LHCN-M2 (cell line): Measurements from ENCODE around the gene ZDHHC11. TPM values are rescaled to one million over a fixed set of nuclear protein-coding genes. Genes with fewer than 3 reads are reported as not detected.
"Not testable (repeated sequence)": the region's sequence is repeated elsewhere in the genome, so short reads cannot be mapped to it uniquely, and the experiment has no call there.

Source experiments
- DNase-seq: peaks from one replicate; pipeline ENCODE4 v3.0.0-alpha.2; 2012; ENCODE audit warnings: low read depth
- total RNA-seq: library from RNA; depleted of rRNA; stranded (reverse); fragments of >200 nt; gene quantifications from 2 replicates; pipeline ENCODE4 v1.2.3, GENCODE V29; 2014; rRNA removed

Gene ZDHHC11
- total RNA-seq, 1 experiment from 2014 or later, result 0.17 TPM

DNA sequence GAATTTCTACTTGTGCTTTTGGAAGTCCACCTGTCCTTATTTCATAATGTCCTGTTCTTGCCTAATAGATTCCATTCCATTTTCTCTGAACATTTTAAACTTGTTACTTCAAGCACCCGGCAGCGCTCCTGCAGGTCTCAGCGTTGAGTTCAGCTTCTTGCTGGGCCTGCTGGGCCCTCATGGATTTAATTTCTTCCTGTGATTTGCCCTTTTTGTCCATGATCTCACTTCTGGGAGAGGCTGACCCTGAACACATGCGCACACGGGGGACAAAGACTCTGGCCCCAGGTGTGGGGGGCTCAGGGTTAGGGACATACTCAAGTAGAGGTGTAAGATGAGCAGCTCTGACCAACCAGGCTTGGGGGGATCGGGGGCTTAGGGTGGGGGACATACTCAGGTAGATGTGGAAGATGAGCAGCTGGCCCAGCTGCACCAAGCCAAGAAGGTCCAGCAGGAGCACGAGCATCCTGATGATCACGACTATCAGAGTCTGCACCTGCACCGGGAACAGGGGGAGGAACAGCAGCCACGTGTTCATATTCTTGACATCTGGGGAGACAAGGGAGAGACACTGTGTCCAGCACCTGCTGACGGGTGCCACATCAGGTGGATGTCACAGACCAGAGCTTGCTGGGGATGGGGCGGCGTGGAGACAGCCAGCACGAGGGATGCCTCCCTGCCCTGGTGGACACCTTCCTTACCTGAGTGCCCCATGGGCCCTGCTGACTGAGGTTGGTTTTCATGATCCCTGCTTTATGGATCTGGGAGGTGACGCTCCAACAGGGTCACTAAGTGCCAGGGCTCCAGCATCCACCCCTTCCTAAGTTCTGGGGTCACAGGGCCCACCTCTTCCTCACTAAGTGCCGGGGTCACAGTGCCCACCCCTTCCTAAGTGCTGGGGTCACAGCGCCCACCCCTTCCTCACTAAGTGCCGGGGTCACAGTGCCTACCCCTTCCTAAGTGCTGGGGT is 102.5 kb downstream of the ZDHHC11 start:
- not testable (repeated sequence) for DNase-seq

DNA sequence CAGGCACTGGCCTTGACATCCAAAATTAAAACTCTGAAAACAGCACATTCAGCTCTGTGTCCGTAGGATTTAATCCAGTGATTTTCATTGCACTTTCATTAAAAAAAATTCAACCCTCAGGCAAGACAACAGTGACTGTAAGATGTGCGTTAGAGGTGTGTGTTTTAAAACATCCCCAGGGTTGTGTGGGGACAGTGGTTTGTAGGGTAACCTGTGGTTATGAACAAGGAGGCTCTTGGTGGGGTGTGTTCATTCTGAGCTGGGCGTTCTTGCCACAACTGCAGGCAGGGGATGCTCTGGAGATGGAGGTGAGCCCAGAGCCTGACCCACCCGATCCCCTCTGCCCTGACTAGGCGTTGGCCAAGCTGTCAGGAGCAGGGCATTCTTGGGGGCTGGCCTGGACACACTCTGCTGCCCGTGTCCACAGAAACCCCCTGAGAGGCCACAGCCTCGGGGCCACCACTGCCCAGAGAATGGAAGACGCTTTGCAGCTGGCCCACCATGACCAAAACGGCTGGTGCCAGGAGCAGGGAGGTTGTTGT is 103.4 kb downstream of the ZDHHC11 start:
- DNase-seq, result not testable (repeated sequence)

- no peak for DNase-seq
These were observed 104.5 kb downstream of the ZDHHC11 start for GRCh38 chr5:746258-746761.

Other genes with a start within 250 kb of the ZDHHC11 start
- 8.0 and 10.5 TPM in 2 replicates for gene CEP72, start 238.6 kb downstream of the ZDHHC11 start, total RNA-seq
- gene TPPP, start 157.6 kb downstream of the ZDHHC11 start, total RNA-seq, result 0.06 TPM in 1 of 2 replicates, not detected in the other
- not detected in 2 replicates for gene ZDHHC11B, start 66.3 kb downstream of the ZDHHC11 start, total RNA-seq
- 44.7 and 45.8 TPM in 2 replicates for gene BRD9, start 41.8 kb upstream of the ZDHHC11 start, total RNA-seq
- 64.7 and 65.9 TPM in 2 replicates for gene TRIP13, start 41.9 kb upstream of the ZDHHC11 start, total RNA-seq
- gene NKD2, start 157.8 kb upstream of the ZDHHC11 start, total RNA-seq, result not detected in 2 replicates